GM18502 (cell line): ENCODE results near the gene CEMIP.

ENCODE experiments used
- ATAC-seq: cut with Tn5 transposase; IDR thresholded peaks from one replicate; pipeline ENCODE4 v1.9.1; 2021; ENCODE audit warnings: mild to moderate bottlenecking; ENCODE audit not compliant: unreplicated experiment, poor library complexity

CEMIP gene

DNA sequence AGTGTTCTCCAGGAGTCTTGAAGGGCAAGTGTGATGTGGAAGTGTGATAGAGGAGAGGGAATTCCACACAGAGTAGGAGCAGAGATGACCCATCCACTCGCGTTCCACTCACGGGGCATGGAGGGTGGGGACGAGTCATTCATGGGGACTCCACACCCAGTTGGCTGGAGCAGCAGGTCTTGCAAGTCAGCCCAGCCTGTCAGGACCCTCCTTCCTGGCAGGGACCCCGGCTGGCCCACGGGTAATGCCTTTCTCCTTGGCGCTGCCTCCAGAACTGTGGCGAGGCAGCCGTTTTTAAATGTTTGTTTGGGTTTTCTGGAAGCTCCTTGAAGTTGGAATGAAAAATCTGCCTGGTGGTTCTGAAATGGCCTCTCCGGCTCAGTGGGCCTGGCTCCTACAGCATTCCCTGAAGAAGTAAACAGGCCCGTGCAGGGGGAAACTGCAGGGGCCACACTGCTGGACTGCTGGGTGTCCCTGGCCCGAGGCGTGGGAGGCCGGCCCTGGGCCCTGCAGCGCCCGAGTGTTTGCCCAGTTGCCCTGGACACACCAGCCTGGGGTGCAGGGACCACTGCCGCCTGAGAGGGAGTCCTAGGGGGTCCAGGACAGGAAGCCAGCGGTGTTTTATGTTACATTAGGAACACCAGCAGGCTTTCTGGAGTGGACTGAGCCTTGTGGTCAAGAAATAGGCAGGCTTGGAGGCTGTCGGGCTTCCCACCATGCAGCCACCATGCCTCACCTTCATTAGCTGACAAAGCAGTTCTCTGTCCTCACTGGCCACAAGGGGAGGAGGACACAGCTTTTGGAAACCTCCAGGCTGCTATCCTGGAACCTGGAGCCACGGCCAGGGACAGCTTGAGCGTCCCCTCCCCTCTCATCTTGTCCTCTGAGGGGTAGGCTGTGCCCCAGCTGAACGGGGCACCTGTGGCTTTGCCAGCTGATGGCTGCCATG is 61.3 kb downstream of the CEMIP start:
- ATAC-seq, result no peak

DNA sequence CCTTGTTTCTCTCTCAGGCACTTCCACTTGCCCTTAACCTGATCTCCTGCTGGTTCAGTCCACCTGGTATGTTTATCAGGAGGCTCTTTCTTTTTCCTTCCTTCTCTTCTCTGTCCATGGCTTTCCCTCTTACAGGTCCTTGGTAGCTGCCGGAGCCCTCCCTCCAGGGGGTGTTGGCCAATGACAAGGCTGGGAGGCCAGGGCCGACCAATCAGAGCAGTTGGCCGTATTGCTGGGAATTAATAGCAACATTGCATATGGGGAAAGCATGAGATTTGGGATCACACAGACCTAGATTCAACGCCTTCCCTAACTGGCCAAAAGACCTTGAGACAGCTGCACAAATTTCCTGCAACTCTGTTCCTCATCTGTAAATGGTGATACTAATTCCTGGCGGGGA is 62.4 kb downstream of the CEMIP start:
- no peak for ATAC-seq

DNA sequence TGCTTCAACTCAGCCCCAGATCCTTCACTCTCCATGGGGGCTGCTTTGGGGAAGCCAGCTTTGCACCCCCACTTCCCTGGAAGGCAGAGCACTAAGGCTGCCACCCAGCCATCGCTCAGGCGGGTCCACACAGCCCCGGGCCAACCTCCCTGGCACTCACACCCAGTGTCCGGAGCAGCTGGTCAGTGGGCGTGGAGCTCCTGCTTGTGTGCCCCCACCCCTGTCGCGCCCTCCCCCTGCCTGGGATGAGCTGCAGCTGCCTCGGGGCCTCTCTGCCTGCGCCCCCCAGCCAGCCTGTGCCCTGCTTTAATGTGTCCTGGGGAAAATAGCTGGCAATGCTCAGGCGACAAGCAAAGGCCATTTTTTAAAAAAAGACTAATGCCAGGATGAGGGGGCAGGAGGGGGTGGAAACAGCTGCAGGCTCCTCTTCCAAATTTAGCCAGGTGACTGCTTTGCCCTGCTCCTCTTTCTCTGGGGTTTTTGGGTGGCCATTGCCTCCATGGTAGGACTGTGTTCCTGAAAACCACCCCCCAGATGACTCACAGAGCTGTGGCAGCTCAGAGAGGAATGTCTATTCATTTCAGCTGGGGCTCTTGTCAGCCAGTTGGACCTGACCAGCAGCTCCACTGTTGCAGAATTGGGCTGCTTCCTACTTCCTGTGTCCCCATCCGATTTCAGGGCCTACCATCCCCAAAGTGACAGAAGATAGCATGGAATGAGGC is 65.0 kb downstream of the CEMIP start:
- ATAC-seq, result no peak

DNA sequence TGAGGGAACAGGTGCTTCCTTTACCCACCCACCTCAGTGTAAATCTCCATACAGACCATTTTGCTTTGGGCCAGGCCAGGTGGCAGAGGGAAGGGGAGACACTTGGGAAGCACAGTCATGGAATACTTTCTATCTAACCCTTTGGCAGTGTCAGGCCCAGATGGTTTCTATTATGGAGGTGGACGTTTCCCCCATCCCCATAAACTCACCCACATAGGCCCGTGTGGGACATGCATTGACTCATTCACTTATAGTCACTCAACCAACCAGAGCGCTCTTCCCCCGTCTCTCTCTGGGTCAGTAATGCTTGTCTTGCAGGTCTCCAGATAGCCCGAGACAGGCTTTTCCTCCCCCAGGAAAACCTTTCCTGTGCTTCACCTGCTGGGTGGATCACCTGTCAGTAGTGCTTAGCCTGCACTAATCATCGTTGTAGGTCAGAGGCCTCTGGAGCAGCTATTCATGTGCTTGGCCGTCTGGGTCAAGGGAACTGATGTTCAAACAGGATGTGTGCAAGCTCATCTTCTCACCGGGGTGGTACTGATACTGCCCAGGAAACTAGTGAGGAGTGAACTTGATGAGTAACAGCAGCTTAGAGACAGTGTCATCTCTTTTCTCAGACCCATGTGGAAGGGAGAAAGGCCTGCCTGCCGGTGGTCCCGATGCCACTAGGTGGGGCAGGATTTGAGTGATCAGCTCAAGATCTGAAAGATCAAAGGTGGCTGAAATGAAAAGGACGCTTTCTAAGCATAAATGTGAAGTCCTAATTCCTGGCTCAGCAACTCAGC is 67.1 kb downstream of the CEMIP start:
- no peak for ATAC-seq

DNA sequence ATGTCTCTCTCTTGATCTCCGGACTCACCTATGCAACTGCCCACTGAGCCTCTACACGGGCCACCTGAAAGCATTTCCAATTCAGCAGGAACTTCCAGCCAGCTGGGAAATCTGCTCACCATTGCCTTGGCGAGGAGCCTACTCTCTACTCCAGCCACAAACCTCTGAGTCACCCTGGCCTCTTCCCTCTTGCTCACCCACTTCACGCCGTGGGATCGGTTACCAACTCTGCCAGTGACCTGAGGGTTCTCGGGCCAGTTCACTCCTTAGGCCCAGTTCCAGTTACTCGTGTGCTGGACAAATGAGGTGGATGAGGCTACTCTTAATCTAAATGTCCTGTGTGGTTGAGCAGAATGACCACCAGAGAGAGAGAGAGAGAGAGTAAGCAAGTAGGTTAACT is 70.1 kb downstream of the CEMIP start:
- ATAC-seq, result no peak

DNA sequence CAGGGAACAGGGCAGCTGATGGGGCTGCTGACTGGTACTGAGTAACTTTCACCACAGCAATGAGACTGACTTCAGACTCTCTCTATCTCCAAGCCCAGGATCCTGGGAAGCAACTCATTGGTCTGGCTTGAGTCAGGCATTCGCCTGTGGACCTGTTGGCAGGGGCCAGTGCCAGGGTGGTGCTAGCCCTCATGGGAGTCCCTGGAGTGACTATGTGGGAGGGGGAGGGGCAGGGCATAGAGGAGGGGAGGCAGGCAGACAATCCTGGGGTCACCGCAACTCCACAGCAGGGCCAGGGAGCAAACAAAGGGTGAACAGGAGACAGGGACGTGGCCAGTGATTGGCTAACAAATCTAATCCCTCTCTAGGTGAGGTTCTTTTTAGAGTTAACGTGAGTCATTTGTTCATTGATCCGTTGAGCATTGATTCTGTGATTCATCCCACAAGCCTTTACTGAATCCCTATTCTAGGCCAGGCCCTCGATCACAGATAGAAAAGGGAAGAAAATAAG is 71.8 kb downstream of the CEMIP start:
- no peak for ATAC-seq

DNA sequence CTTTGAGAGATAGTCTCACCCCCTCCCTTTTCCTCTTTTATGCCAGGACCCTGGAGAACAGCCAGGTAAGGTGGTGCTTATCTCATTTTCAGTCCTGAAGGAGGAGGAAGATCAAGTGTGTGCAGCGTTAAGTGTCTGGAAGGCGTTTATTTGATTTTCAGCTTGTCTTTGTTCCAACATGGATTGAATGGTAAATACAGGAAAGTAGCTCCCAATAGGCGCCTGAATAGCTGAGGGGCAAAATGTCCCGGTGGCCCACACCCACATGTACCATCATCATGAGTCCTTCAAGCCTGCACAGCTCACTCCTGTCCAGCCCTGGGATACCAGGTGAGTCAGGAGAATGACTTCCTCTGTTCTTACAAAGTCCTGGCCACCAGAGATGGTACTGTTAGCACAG is 73.5 kb downstream of the CEMIP start:
- ATAC-seq, result no peak

DNA sequence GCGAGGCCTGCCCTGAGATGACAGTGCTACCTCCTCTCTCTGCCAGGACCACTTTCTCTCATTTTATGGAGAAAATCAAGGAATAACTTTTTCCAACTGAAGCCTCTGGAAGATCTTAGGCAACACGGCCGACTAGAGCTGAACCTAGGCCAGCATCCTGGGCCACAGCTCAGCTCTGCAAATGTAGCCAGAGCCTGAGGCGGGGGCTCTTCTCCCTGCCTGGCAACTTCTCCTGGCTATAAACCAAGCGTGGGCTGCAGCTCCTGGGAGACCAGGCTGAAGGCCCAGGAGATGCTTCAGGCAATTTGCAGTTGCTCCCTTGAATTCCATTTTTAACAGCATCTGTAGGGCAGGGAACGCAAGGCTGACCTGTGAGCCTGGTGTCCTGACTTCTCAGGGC is 74.9 kb downstream of the CEMIP start:
- no peak for ATAC-seq

DNA sequence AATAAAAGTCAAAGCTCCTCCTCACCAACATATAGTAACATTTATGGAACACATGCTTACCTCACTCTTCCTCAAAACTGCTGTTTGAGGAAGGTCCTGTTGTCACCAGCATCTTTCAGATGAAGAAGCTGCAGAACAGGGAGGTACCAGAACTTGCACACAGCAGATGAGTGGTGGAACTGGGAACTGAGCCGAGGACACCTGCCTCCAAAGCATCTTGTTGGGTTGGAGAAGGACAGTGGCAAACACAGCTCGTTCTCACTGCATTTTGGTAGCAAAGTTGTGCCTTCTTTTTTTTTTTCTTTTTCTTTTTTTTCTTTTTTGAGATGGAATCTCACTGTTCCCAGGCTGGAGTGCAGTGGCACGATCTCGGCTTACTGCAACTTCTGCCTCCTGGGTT is 76.0 kb downstream of the CEMIP start:
- ATAC-seq, result no peak

DNA sequence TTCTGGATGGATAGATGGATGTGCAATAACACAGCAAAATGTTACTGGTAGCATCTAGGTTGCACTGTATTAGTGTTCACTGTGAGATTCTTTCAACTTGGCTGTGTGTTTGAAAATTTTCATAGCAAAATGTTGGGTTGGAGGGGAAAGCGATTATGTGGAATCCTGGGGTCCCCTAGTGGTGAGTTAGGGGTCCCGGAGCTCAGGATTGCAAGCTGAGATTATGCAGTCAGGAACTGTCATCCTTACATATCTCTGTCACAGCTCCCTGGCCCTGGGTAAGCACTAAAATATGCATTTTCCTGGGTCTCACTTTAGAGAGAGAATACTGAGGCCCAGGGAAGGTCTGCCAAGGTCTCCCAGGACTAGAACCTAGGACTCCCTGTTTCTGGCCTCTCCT is 77.2 kb downstream of the CEMIP start:
- ATAC-seq, result no peak

DNA sequence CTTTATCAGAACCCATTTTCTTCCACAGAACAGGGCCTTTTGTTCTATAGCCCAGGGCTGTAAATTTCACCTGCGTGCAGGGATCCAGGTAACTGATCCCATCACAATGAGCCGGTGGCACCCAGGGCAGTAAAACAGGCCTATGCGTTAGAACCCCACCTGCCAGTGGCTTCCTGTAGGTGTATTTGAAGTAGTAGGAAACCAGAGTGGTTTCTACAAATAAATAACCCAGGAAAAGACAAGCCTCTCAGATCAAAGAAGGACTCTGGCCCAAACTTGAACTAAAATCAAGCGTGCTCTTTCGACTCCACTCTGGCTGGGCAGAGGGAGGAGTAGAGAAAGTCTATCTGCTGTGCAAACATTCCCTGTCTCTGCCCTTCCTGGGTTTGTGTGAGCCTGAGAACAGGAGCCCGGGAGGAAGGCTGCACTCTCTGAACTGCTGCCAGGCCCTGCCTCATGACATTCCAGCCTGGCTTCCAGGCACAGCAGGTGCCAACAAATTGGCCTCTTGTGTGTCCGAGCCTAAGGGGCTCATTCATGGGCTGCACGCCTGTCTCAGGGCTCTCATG is 77.7 kb downstream of the CEMIP start:
- no peak for ATAC-seq

DNA sequence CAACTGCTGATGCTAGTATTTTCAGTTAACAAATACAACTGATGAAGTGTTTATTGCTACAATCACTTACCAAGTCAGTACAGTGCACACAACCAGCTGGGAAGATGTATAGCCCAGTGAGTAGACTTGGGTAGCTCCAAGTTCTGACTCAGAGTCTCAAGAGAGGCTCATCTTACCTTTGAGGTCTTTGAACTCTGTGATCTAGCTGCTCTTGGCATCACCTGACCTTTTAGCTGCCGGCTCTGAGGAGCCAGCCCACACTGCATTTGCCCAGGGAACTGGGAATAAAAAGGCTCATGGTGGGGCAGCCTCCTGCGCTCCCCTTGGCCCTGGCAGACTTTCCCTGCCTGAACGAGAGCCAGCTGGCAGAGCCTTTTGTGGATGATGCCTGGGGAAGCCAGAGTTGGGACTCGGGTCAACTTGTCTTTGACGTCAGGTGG is 82.6 kb downstream of the CEMIP start:
- ATAC-seq, result no peak

DNA sequence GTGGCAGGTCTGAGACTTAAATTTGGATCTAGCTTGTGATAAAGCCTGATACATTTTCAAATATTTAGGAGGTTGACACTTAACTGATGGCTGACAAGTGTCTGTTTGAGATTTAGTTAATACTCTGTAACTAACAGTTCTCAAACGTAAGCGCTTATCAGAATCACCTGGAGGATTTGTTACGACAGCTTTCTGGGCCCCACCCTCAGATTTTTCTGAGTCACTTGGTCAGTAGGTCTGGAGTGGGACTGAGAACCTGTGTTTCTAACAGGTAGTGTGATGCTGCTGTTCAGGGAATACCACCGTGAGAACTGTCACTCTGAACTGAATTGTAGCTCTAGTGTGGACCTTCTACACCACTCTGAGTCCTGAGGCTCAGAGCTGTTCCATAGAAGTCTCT is 85.5 kb downstream of the CEMIP start:
- ATAC-seq, result no peak

DNA sequence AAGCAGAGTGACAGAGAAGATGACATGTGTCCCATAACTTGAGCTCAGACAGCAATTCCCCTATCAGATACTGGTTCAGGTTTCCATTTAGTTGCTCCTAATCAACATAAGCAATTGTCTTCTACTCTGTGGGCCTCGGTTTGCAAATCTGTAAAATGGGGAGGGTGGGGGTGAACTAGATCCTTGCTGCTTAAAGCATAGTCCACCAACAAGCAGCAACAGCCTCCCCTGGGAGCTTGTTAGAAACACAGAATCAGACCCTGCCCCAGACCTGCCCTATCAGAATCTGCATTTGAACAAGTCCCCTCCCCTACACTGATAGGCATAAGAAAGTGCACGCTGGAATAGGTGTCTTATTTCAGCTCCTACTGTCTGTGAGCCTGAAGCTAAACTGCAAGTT is 87.8 kb downstream of the CEMIP start:
- ATAC-seq, result no peak

DNA sequence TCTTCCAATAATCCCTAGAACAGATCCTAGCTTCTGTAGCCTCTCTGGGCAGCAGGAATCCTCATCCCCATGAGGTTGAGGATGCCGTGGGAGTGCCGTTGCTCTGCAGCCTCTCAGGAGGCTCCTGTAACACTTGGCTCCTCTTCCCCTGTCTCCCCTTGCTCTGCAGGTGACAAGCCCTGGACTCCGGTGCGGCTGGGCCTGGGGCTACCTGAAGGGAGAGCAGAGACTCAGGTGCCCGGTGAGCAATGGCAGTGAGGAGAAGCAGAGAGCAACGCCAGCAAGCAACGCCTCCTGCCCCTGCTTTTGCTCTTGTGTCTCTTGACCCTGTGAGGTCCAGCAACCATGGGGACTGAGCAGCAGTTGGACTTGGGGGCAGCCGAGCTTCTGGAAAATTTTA is 91.2 kb downstream of the CEMIP start:
- ATAC-seq, result no peak

DNA sequence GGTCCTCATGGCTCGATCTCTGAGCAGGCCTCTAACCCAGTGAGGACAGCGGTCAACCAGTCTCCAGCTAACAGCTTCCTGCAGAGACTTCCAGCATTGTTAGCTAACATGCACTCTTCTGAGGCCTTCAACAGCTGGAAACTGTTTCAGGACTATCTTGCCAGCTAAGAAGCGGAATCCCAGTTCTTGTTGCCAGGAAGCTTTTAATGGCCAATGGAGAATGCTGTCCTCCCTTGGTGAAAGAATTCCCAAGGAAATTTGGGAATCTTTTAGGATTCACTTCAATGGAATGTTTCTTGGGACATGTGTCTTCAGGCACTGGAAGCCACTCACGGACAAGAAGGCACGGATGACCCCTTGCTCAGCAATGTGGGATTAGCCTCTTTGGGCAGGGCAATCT is 91.7 kb downstream of the CEMIP start:
- no peak for ATAC-seq

DNA sequence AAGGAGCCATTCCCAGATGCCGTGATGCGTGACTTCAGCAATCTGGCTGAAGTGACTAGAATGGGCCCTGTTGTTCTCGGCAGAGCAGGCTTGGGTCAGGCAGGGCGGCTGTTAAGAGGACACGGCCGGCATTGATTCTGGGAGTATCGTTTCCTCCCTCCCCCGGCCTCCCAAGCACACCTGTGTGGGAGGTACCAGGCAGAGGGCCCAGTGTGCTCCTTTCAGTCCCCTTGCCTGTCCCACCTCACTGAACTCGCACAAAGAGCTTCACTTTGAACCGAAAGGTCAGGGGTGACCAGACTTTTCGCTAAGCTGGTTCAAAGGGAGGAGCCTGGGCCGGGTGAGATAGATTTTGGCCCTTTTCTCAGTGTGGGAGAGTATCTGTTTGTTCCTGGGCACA is 92.7 kb downstream of the CEMIP start:
- no peak for ATAC-seq

DNA sequence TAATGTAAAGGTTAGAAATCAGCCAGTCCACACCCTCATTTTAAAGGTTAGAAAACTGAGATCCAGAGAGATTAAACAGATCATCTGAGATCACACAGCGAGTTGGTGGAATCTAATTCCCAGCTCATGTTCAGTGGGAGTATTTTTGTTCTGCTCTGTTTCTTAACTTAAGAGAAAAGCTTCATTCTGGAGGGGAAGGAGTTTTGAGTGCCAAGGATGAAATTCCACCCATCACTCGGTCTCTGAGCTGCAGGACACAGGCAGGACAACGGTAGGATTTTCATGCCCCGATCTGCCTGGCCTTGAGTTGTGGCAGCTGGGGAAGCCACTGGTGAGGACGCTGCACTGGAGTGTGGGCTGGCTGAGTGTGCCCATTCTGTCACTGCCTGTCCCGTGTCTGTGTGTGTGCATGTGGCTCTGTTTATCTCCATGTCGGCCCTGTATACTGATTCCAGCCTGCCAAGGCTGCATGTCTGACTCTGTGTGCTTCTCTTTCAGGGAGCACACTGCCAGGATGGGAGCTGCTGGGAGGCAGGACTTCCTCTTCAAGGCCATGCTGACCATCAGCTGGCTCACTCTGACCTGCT is 94.3 kb downstream of the CEMIP start:
- ATAC-seq, result no peak

DNA sequence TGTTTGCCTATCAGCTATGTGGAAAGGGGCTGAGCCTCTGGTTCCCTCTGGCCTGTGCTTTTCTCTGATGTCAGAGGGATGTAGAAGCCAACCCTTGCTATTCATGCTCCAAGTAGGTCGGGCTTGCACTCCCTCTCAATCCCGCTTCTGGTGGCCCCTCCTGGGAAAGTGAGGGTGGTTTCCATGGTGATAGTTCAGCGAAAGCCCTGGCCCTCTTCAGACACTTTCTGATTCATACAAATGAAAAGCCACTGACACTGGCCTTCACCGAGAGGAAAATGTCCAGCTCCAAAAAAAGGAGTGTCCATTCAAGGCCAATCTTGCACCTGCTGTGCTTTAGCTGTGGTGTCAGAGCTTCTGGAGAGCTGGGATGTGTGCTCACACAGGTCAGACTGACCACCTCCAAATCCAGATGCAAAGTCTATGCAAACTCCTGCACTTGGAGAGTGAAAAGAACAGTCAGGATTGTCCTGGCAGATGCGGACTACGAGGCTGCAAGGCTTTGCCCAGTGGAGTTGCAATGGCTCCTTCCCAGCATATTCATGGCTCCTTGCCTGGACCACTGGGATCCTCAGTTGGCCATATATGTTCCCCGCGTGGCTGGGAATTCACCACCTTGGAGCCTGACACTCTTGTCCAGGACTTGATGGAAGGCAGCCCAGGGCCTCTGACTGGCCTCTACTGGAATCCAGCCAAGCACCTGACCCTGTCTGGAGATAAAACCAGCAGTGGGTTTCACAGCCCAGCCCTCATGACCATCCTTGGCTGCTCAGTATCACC is 96.6 kb downstream of the CEMIP start:
- ATAC-seq, result no peak
